GM19351 (cell line): Measurements from ENCODE around the gene TP53AIP1.

Experiments used
- ATAC-seq: cut with Tn5 transposase; IDR thresholded peaks from one replicate; pipeline ENCODE4 v1.9.1; 2021; ENCODE audit warnings: mild to moderate bottlenecking, moderate library complexity; ENCODE audit not compliant: unreplicated experiment

Gene TP53AIP1, protein sequence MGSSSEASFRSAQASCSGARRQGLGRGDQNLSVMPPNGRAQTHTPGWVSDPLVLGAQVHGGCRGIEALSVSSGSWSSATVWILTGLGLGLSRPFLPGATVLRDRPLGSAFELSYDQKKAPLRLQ

DNA sequence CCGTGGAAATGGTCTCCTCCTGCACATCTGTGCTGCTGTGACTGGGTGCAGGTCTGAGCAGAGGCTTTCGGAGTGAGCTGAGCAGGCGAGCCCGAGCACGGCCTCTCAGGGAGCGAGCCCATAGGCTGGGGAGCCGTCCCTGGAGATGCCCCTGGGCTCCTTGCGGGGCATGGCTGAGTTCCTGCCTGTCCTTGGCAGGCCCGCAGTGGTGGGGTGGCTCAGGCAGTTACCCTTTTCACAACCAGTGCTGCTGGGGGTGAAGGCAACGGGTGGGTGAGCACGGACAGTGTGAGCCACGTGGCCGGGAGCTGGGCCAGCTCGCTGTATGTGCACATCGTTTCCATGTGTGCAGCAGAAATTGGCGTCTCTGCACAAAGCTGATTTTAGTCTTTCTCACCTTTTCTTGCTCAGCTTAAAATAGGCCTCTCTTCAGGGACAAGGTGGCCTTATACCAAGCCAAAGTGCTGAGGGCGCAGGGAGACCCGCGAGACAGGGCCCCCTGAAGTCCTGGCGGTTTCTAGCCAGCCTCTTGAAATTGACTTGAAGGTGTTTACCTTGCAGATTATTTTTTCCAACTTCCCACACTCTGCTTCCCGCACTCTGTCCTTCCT, at the start of gene TP53AIP1:
TP53AIP1 (minus strand) TSS at position 55 of the 611 bp plus-strand sequence. CDS start 5,053 bp downstream, outside the sequence.
- ATAC-seq, result no peak

DNA sequence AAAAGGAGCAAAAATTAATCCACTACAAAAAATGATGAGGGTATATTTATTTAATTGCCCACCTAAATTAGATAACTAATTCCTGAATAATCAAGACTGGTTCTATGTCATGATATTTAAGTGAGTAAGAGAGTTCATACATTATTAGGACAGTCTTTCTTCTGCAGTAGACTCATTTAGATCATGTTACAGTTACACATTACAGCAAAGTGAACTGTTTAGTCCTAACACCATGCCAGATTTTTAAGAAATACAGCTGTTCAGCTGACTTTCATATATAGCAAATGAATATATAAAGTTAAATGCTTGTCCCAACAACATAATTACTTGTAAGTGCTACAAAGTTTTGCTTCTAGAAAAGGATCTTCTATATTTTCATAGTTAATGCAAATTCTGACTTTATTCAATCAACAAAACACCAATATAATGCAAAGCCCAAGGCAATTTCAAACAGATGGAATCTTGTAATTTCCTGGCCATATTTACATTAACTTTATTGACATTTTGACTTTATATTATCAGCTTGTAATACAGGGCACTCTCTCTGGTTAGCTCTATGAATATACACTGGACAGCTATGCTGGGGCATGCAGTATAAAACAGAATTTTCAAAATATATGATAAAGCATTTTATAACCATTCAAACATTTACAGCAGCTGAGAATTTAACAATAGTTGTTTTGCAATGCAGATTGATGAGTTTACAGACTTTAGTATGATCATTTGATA, 45.7 kb upstream of the TP53AIP1 start:
- ATAC-seq, result no peak

DNA sequence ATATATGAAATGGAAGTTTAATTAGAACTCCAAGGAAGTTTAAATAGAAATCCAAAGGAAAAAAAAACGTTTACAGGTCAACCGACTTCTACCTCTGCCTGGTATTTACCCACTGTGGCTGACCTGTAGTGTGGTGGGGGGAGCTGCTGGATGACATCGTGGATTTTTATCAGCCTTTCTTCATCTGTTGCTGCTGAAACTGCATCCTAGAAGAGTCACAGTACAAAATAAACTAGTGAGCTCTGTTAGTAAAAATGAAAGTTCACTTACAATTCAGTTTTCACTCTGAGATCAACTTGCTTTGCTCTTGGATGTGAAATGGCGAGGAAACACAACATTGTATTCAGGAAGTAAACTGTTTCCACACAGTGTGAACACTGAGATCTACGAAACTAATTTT, 43.2 kb upstream of the TP53AIP1 start:
- ATAC-seq, result peak; percentile 38

DNA sequence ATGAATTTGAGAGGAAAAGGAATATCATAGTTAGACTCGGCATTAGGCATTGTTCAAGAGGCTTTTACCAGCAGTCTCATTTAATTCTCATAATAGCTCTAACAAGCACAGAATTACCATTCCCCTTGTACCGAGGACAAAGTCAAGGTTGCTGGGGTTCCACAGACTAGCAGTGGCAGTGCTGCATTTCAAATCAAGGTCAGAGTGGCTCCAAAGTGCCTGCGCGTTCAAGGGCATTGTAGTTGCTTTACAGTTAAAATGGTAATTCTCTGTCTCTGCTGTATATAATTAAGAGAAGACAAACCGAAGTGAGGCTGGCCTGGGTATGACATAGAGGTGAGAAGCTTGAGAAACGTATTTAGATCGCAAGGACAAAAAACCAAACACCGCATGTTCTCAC, 40.4 kb upstream of the TP53AIP1 start:
- ATAC-seq, result no peak

DNA sequence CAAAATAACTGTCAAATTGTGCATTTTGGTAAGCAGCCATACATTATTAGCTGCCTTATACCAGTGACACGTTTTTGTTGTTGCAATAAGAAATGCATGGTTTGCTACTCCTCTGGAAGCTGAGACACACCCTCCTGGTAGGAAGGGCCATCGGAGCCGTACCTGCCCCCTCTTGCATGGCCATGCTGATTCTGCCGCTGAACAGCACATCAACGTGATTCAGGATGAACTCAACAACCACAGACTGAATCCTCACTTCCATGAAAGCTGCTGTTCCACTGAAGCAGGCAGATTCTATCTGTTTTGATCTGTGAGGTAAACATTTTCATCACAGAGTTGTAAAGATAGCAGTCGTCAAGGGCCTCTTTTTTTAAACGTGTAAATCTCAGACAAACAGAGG, 38.6 kb upstream of the TP53AIP1 start:
- ATAC-seq, result no peak

DNA sequence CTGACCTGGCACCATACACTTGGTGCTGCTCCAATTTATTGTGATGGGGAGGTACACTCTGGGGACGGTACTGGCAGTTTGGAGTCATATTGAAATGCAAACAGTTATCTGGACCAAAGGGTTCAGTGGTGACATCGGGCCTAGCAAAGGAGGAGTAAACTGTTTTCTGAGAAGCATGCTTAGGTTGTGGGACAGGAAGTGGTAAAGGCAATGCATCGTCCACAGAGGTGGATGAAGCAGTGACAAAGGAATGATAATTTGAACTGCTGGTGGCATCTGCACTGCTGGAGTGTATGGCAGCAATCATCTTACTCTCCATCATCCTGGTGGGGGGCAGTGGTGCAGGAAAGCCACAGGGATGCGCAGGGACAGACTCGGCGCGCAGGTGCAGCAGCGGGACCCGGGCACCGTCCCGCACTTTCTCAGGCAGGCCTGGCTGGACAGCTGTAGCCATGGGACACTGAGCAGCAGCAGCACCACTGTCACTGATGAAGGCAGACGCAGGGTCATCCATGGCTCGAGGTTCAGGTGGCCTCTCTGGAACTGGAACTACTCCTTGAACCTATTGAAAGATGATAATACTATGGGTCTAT, 28.0 kb upstream of the TP53AIP1 start:
- no peak for ATAC-seq

DNA sequence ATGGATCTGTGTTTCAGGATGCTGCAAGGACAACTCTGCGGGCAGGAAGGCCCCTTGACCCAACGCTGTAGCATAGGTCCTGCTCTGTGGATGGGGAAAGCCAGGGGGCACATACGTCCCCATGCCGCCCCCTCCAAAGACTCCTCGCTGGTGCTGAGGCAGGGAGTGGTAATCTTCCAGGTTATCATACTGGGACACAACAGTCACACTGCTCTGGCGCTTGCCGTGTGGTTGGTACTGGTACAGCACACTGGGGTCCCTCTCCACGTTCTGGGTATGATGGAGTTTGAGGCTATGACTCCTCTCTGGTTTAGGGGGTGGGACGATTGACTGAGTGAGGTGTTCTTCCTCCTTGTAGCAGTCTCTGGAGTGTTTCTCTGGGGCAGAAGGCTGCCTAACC, 26.2 kb upstream of the TP53AIP1 start:
- no peak for ATAC-seq

DNA sequence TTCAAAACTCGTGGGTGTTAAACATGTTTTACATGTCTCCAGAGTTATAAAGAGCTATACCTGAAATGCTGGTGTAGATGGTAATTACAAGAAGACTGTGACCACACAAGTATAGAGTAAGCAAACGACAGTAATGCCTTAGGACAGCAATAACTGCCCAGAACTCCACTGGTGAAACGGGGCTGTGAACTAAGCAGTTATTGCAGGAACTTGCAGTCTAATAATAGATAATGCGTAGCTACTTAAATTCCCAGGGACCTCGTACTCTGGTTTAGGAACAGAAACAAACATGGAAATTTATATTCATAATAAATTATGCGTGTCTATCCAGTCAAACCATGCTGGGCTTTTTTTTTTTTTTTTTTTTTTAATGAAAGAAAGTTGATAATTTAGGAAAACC, 24.9 kb upstream of the TP53AIP1 start:
- ATAC-seq, result no peak

DNA sequence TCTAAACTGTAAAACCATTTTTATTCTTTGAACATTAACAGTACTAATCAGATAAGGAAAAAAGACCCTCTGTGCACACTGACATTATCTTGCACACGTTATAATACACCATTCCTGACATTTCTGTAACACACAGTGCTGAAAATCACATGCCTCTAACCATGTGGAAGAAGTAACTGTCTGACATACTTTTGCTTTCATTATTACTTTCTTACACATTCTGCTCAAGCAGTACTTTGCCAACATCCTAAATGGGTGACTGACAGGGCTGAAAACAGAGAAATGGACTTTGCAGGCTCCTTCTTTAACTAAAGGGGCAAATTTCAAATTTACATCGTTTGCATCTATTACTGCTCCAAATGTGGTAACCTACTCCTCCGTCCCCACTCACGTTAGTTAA, 22.8 kb upstream of the TP53AIP1 start:
- ATAC-seq, result peak; percentile 95

DNA sequence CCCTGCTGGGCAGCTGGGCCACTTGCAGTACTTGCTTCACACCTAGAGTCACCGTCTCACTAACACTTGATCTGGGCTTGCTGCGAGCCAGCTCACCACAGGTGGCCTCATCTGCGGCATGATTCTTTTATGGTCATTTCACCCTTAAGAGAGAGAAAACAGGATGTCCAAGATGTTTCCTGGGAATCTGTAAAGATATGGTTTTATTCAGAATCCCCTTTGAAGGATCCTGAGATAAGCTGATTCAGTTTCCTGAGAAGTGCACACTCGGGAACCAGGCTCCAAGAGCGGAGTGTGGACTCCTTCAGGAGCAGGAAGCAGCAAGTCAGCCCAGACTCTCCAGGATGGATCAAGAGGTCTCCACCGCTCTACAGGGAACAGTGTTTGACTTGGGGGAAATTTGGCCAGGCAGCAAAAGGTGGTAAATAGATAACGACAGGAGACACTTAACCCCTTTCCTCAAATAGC, 21.8 kb upstream of the TP53AIP1 start:
- ATAC-seq, result no peak

DNA sequence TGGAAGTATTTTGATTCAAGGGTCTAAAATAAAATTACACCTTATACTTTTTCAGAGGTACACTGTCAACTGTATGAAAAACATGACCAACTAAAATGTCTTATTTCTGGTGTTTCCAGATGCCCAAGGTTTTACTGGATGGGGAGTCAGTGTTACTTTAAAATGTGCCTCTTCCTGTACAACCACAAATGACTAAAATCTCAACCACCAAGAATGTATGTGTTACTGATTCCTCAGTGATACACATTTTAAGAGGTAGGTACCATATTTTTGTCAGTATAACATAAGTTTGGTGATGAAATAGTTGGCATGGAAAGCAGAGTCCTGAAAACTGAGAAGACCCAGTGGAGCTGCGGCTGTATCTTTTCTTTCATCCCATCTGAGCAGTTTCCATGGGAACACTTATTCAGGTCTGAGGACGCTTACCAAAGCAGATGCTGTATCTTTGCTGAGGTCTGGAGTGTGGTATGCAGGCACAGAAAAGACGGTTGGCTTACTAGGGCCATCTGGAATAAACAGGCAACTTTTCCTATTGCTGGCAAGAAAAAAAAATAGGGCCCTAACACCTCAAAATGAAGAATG, 21.2 kb upstream of the TP53AIP1 start:
- ATAC-seq, result no peak

DNA sequence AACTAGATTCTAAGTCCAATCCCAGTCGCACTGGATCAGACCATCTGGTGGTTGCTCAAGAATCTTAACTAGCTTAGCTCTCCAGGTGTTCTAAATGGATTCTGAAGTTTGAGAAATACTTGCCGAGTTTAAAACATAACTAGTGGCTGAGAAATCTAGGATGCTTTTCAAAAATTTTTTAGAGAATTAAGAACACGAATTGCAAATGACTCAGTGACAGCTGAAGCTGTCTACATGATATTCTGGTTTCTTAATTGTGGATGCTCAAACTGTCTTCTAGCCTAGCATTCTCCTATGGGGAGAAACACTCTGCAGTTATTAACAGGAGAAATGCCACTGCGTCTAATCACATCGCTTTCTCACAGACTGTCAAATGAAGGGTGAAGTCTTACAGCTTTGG, 20.2 kb upstream of the TP53AIP1 start:
- ATAC-seq, result no peak

DNA sequence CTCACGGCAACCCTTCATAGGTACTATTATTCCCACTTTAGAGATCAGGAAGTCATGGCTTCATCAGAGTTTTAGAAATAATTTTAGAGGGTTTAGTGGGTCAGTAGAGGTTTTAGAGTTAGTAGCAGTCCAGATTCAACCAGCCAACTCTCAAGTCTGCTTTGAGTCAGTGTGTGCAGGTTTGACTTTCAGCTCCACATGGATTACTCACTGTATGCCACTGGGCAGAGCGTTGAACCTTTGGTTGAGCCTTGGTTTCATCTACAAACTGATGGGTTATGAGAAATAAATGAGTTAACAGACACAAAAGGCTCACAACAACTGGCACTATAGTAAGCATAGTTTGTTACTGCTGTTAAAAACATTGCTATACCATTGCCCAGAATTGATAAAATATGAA, 19.0 kb upstream of the TP53AIP1 start:
- no peak for ATAC-seq

DNA sequence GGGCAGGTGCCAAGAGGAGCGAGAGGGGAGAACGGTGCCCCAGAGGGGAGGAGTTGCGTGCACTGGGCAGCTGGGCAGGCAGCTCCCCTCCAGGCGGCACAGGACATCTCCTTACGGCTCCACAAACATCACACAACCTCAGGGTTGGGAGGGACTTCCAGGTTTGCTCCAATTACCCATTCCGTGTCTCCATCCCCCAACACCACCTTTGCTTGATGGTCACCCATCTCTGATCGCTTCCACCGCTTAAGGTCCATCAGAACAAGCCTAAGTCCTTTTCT, 14.5 kb upstream of the TP53AIP1 start:
- no peak for ATAC-seq

DNA sequence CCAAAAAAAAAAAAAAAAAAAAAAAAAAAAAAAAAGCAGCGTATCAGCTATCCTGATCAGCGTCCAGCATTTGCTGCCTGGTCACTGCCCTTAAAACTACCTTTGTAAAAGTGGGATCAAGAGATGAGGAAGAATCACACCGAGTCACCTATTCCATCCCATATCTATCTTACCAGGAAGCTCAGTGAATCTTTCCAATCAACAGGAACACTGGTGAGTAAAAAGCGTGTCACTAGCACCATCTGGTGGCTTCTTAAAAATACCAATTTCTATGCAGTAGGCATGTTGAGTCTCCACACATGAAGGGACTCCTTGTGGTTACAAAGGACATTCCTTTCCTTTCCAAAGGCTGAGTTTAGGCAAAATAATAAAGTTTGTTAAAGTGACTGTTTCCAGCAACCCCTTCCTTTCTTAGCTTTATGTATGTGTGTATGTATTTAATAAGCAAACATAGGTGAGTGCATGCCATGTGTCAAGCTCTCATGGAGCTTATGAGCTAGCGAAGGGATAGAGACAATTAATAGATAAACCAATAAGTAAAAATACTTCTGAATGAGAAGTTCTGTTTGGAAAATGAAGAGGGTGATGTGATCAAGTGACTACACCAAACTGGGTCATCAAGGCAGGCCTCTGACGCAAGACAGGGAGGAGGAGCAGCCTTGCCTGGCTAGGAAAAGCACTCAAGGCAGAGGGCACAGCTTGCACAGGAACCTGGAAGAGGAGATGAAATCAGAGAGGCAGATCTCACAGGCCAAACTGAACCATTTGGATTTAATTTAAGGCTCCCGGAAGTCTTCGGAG, 13.9 kb upstream of the TP53AIP1 start:
- peak; percentile 70 for ATAC-seq

DNA sequence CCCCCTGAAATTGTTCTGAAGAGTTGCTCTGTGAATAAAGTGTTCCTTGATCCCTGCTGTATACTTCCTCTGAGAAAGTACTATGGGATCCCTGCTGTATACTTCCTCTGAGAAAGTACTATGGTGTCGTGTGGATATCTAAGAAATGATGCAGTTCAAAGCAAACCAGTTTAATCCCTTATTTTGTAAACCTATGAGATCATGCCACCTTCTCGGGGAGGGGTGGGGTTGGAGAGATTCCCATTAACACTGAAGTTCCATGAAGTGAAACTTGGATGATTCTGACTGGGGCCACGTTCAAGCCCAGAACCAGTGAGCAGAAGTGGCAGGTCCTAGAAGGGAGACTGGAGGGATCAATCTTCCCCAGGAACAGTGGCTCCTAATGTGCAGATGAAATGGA, 13.0 kb upstream of the TP53AIP1 start:
- no peak for ATAC-seq

DNA sequence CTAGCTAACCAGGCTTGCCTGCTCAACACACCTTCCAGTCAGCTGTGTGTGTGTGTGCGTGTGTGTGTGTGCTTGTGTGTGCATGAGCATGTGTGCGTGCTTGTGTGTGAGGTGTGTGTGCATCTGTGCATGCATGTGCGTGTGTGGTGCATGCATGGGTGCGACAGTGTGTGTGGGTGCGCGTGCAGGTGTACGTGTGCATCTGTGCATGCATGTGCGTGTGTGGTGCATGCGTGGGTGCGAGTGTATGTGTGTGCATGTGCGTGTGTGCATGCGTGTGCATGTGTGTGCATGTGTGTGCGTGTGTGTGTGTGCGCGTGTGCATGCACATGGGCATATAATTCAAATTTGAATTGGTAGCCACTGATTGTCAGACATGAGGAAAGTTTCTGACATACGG, 10.5 kb upstream of the TP53AIP1 start:
- no peak for ATAC-seq

DNA sequence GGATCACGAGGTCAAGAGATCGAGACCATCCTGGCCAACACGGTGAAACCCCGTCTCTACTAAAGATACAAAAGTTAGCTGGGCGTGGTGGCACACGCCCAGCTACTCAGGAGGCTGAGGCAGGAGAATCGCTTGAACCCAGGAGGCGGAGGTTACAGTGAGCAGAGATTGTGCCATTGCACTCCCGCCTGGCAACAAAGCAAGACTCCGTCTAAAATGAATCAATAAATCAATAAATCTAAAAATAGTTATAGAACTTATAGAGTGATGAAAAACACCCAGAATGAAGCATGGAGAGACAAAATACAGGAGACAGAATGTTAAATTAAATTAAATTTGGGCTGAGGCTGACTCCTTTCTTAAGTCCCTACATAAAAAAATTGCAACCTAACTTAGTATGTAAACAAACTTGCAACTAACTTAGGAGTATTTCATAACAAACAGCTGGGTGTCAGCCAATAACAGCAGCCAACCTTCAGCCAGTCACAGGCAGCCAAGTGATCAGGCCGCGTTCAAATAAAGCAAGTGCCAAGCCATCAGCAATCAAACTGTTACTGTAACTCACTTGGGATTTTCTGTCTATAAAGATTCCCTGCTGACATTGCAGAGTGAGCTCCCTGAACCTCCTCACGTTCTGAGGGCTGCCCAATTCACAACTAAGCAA, 7.3 kb upstream of the TP53AIP1 start:
- no peak for ATAC-seq

DNA sequence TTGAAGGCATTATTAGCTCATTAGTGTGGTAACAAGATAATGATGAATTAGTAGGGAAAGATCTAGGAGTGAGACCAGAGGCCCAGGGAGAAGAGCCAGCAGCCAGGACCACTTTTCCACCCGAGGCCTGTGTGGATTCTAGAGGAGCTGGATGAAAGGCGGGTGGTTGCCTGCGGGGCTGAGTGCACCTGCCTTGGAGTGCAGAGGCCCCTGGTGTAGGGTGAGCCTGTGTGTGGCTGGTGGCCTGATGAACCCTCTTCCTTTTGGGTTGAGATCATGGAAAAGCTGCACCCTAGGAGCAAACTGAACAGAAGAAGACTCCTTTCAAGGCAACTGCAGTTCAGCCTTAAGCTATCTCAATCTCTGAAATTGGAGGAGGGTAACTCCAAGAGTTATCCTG, 5.9 kb upstream of the TP53AIP1 start:
- no peak for ATAC-seq

DNA sequence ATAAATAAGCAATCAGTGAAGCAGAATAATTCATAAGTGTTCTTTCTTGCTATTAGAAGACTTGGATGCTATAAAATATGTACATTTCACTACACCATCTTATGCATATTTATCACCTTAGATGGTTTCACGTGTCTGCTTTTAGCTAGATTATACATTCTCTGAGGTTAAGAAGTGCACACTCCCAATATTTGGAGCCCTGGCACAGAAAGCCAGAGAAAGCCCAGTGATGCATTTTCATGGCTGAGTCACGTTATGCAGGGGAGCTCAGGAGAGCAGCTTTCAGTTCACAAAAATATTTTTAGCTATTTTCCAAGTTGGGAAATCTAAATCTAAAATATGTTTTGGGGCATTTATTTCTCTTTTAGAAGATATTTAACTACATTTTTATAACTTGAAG, 5.1 kb upstream of the TP53AIP1 start:
- no peak for ATAC-seq

DNA sequence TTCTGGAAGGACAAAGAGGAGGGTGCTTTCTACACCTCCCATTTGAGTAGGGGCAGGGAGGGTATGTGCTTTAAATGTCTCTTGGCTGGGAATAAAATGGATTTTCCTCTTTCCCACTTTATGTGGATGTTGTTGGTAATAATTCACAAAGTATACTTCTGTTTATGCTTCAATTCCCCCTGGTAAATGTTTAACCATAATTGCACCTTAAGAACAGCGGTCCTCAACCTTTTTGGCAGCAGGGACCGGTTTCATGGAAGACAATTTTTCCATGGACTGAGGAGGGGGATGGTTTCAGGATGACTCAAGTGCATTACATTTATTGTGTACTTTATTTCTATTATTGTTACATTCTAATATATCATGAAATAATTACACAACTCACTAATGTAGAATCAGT, 4.0 kb upstream of the TP53AIP1 start:
- no peak for ATAC-seq
